ENCODE measurements around the gene GOLGA1. TPM values are rescaled to one million over a fixed set of nuclear protein-coding genes. Genes with fewer than 3 reads are reported as not detected.

The GOLGA1 gene
- total and polyA plus RNA-seq, 10 of the 15 experiments (the other 5 are each of a cell fraction or from before 2014, with no cell fraction given): 2.9 to 14.1 (median 8.1) TPM

GRCh38 chr9:124941679-124942561 lies 1.0 kb upstream of the GOLGA1 start:
- Histone ChIP-seq H3K4me1 (ENCODE audit: control insufficient read depth, insufficient read depth, low read length) (no peaks in the 10 kb centered on the region), H3K27me3 (replicated peaks in 1 of 2; ENCODE audit: control insufficient read depth in 2 of 2, insufficient read depth in 2 of 2, low read length in 1 of 2) (no peaks in the 10 kb centered on the region), H2AFZ (ENCODE audit: control insufficient read depth, low read depth, low read length) (peak overlapping the region; percentile 72), H3K27ac (ENCODE audit: control insufficient read depth, insufficient read depth) (peak overlapping the region; percentile 88), H3K9me3 (replicated peaks; ENCODE audit: control insufficient read depth, insufficient read depth, low read length) (no peaks in the 10 kb centered on the region), H3K79me2 (ENCODE audit: control insufficient read depth, insufficient read depth, low read length) (peaks cover 15% of the 10 kb centered on the region), H3K4me3 (peak overlapping the region; percentile 86), H3K4me2 (ENCODE audit: control insufficient read depth, insufficient read depth) (peak overlapping the region; percentile 87), H3K9ac (ENCODE audit: control insufficient read depth, insufficient read depth, low read length) (peak overlapping the region; percentile 76), H3K36me3 (ENCODE audit: control insufficient read depth in 2 of 2, insufficient read depth in 2 of 2, low read length in 1 of 2) (no peaks in the 10 kb centered on the region; a peak in 1 of 4 replicates), H4K20me1 (ENCODE audit: control insufficient read depth, insufficient read depth) (no peaks in the 10 kb centered on the region)
- RAD21 ChIA-PET (ENCODE audit: unreplicated experiment): interaction anchor here (0.8 to 1.0 kb wide), 7 partner anchors 72 to 249 kb away, joined by 3 to 5 read pairs (median 4); partner anchors contain the start of gene SCAI
- FAIRE-seq (no peak), ATAC-seq (peak; percentile 63), DNase-seq (ENCODE audit: low read depth, low spot score) (peak; percentile 19)
- intact Hi-C loops (cut with micrococcal nuclease; ENCODE audit: unreplicated experiment): loop anchor here (1.0 to 2.0 kb wide), 2 partner anchors 71 to 201 kb away; partner anchors contain the start of gene SCAI
- SMC1A ChIA-PET (ENCODE audit: uncharacterized antibody, unreplicated experiment): interaction anchor here (0.7 to 1.4 kb wide), 4 partner anchors 8 to 259 kb away, joined by 3 to 5 read pairs (median 4); no protein-coding TSS in a partner anchor
- no TSS peak for BruUV-seq (replicated peaks)
- CTCF ChIA-PET: interaction anchor here (0.7 to 2.5 kb wide), 5 partner anchors 12 to 201 kb away, joined by 3 to 7 read pairs (median 3); partner anchors contain the start of gene ARPC5L
- 15% methylated on average over 31 of the region's 31 CpGs for WGBS (ENCODE audit: insufficient coverage, insufficient replicate concordance, low lambda C conversion rate, missing lambda C conversion rate)
- in situ Hi-C loops (cut with MboI): no loop called here
- POLR2A ChIA-PET: interaction anchor here (0.6 to 1.3 kb wide), 6 partner anchors 12 to 861 kb away, joined by 3 to 6 read pairs (median 3); partner anchors contain the start of genes ARPC5L and RPL35
- TF ChIP-seq CEBPZ (IDR thresholded peaks at IDR 0.05; ENCODE audit: low read depth, low read length) (no peak), HSF1 (IDR thresholded peaks at IDR 0.05; ENCODE audit: low read depth, low read length) (no peak), ASH2L (IDR thresholded peaks at IDR 0.05; ENCODE audit: borderline replicate concordance, low read depth) (no peak), YBX1 (IDR thresholded peaks at IDR 0.05) (no peak), ZBTB11 (CRISPR knock-in tag; IDR thresholded peaks at IDR 0.05) (no peak), CEBPB (IDR thresholded peaks at IDR 0.05; ENCODE audit: borderline replicate concordance in 1 of 2, low read depth in 2 of 2, low read length in 2 of 2) (no peak), PAX5 (IDR thresholded peaks at IDR 0.05; ENCODE audit: borderline replicate concordance, low read depth, low read length) (no peak), CBFB (IDR thresholded peaks at IDR 0.05; ENCODE audit: low read depth) (no peak), MLLT1 (IDR thresholded peaks at IDR 0.05) (peak; percentile 47; the same call in 1 of the 2 replicates), RAD21 (IDR thresholded peaks at IDR 0.05; ENCODE audit: insufficient read depth, low read depth, low read length) (no peak), SIN3A (IDR thresholded peaks at IDR 0.05; ENCODE audit: low read depth, low read length) (no peak), SREBF2 (IDR thresholded peaks at IDR 0.05; ENCODE audit: low read length) (no peak)
